GM19023 (cell line): ENCODE measurements around the gene SIK1.
"Not testable (repeated sequence)": the region's sequence is repeated elsewhere in the genome, so short reads cannot be mapped to it uniquely, and the experiment has no call there.

Experiments
- ATAC-seq: cut with Tn5 transposase; IDR thresholded peaks from one replicate; pipeline ENCODE4 v1.9.1; 2021; ENCODE audit warnings: mild to moderate bottlenecking, moderate library complexity; ENCODE audit not compliant: unreplicated experiment

SIK1 gene

GRCh38 chr21:43440835-43441727 lies 14.2 kb upstream of the SIK1 start:
- ATAC-seq, result not testable (repeated sequence)

- not testable (repeated sequence) for ATAC-seq
Measured at GRCh38 chr21:43439316-43440075, 12.6 kb upstream of the SIK1 start.

- ATAC-seq, result not testable (repeated sequence)
Measured at GRCh38 chr21:43436272-43436671, 9.3 kb upstream of the SIK1 start.

- ATAC-seq, result not testable (repeated sequence)
Measured at GRCh38 chr21:43433340-43434136, 6.6 kb upstream of the SIK1 start.

- not testable (repeated sequence) for ATAC-seq
Measured at GRCh38 chr21:43430830-43431416, 4.0 kb upstream of the SIK1 start.

GRCh38 chr21:43428964-43429363 lies 2.0 kb upstream of the SIK1 start:
- ATAC-seq, result not testable (repeated sequence)

- ATAC-seq, result peak; percentile 92
Measured at GRCh38 chr21:43427242-43427559, 270 bp upstream of the SIK1 start.

GRCh38 chr21:43426004-43426403 lies 927 bp downstream of the SIK1 start:
- not testable (repeated sequence) for ATAC-seq

GRCh38 chr21:43419475-43419874 lies 7.5 kb downstream of the SIK1 start:
- ATAC-seq, result not testable (repeated sequence)

GRCh38 chr21:43414576-43414975 lies 12.4 kb downstream of the SIK1 start:
- not testable (repeated sequence) for ATAC-seq

GRCh38 chr21:43412020-43412788 lies 14.7 kb downstream of the SIK1 start:
- not testable (repeated sequence) for ATAC-seq

GRCh38 chr21:43410456-43411068 lies 16.4 kb downstream of the SIK1 start:
- not testable (repeated sequence) for ATAC-seq

GRCh38 chr21:43407139-43407538 lies 19.8 kb downstream of the SIK1 start:
- ATAC-seq, result not testable (repeated sequence)

- not testable (repeated sequence) for ATAC-seq
Measured at GRCh38 chr21:43404450-43404849, 22.5 kb downstream of the SIK1 start.

- ATAC-seq, result not testable (repeated sequence)
Measured at GRCh38 chr21:43403651-43404430, 23.1 kb downstream of the SIK1 start.

GRCh38 chr21:43401125-43401524 lies 25.8 kb downstream of the SIK1 start:
- ATAC-seq, result not testable (repeated sequence)

GRCh38 chr21:43399595-43400015 lies 27.3 kb downstream of the SIK1 start:
- not testable (repeated sequence) for ATAC-seq

GRCh38 chr21:43399136-43399535 lies 27.8 kb downstream of the SIK1 start:
- not testable (repeated sequence) for ATAC-seq

GRCh38 chr21:43398533-43398932 lies 28.4 kb downstream of the SIK1 start:
- not testable (repeated sequence) for ATAC-seq
